CD14-positive monocyte (primary cell): ENCODE data around the gene TNFRSF19. TPM values are rescaled to one million over a fixed set of nuclear protein-coding genes. Genes with fewer than 3 reads are reported as not detected.

Experiments
- DNase-seq, 3 donors: peaks; one replicate each; pipeline ENCODE4 v3.0.0-alpha.2; 2011 to 2022
- H2AFZ ChIP-seq: 2 replicates; pipeline ENCODE4 v1.6.0; 2012; ENCODE audit warnings: mild to moderate bottlenecking, low read depth, low read length, inconsistent platforms; ENCODE audit not compliant: insufficient read depth, poor library complexity, severe bottlenecking
- H3K27ac ChIP-seq, 2 donors: 1 replicate in 1 of 2; 2 replicates in 1 of 2; pipeline ENCODE4 v1.5.1; 2012 to 2013; ENCODE audit warnings: low read length in 2 of 2, control low read depth in 1 of 2, inconsistent platforms in 1 of 2, low read depth in 1 of 2, mild to moderate bottlenecking in 1 of 2
- H3K27me3 ChIP-seq, 2 donors: one replicate each; pipeline versions ENCODE4 v1.6.0 to v1.6.1; 2011 to 2013; ENCODE audit warnings: low read length in 2 of 2; ENCODE audit not compliant: control insufficient read depth in 2 of 2, insufficient read depth in 2 of 2
- H3K36me3 ChIP-seq, 2 donors: replicated peaks in 1 of 2; 1 replicate in 1 of 2; 2 replicates in 1 of 2; pipeline versions ENCODE4 v1.5.1 to v1.6.1; 2012 to 2013; ENCODE audit warnings: low read length in 2 of 2, control low read depth in 1 of 2, inconsistent platforms in 1 of 2, mild to moderate bottlenecking in 1 of 2; ENCODE audit not compliant: insufficient read depth in 2 of 2, control insufficient read depth in 1 of 2
- H3K4me1 ChIP-seq, 2 donors: 1 replicate in 1 of 2; 2 replicates in 1 of 2; pipeline versions ENCODE4 v1.5.1 to v1.6.1; 2012 to 2013; ENCODE audit warnings: low read length in 2 of 2, control low read depth in 1 of 2, inconsistent platforms in 1 of 2, mild to moderate bottlenecking in 1 of 2, moderate library complexity in 1 of 2; ENCODE audit not compliant: insufficient read depth in 2 of 2, control insufficient read depth in 1 of 2
- H3K4me2 ChIP-seq: replicated peaks from 2 replicates; pipeline ENCODE3; 2012; ENCODE audit warnings: low read length, moderate library complexity, mild to moderate bottlenecking; ENCODE audit not compliant: poor library complexity, severe bottlenecking; ENCODE audit errors: extremely low read depth
- H3K4me3 ChIP-seq, 3 experiments: fragments of 200-600 bp in 1 of 3; sonication (generic) in 1 of 3; replicated peaks in 1 of 3; 1 replicate in 2 of 3; 2 replicates in 1 of 3; pipeline ENCODE4 v1.5.1; 2011 to 2013; ENCODE audit warnings: low read length in 3 of 3, mild to moderate bottlenecking in 3 of 3, control low read depth in 2 of 3, low read depth in 2 of 3, inconsistent platforms in 1 of 3, moderate library complexity in 1 of 3
- H3K79me2 ChIP-seq: 2 replicates; pipeline ENCODE4 v1.6.0; 2012; ENCODE audit warnings: mild to moderate bottlenecking, control low read depth, inconsistent platforms, low read length, moderate library complexity; ENCODE audit not compliant: insufficient read depth
- H3K9ac ChIP-seq: 2 replicates; pipeline ENCODE4 v1.6.0; 2017; ENCODE audit warnings: low read length, mild to moderate bottlenecking; ENCODE audit not compliant: insufficient read depth, poor library complexity, severe bottlenecking
- H3K9me3 ChIP-seq, 2 donors: replicated peaks in 1 of 2; 1 replicate in 1 of 2; 2 replicates in 1 of 2; pipeline versions ENCODE4 v1.5.1 to v1.6.1; 2012 to 2013; ENCODE audit warnings: low read length in 2 of 2, control low read depth in 1 of 2; ENCODE audit not compliant: control insufficient read depth in 1 of 2, insufficient read depth in 1 of 2
- H4K20me1 ChIP-seq: 2 replicates; pipeline ENCODE4 v1.6.0; 2012; ENCODE audit warnings: mild to moderate bottlenecking, low read length, control low read depth, moderate library complexity; ENCODE audit not compliant: insufficient read depth
- H3K27ac Mint-ChIP-seq, 7 donors: one replicate each; pipeline ENCODE4 v1.8.0; 2020; ENCODE audit warnings: mild to moderate bottlenecking in 7 of 7, mixed read lengths in 7 of 7, moderate library complexity in 6 of 7, inconsistent platforms in 2 of 7
- H3K27me3 Mint-ChIP-seq, 3 donors: one replicate each; pipeline ENCODE4 v1.8.0; 2021 to 2022; ENCODE audit warnings: low read depth in 3 of 3, mild to moderate bottlenecking in 3 of 3, mixed read lengths in 3 of 3, moderate library complexity in 3 of 3, inconsistent platforms in 1 of 3
- H3K36me3 Mint-ChIP-seq, 2 donors: one replicate each; pipeline ENCODE4 v1.8.0; 2020; ENCODE audit warnings: mixed read lengths in 2 of 2, inconsistent platforms in 1 of 2, mild to moderate bottlenecking in 1 of 2
- H3K4me1 Mint-ChIP-seq: one replicate; pipeline ENCODE4 v1.8.0; 2020; ENCODE audit warnings: mild to moderate bottlenecking, mixed read lengths
- H3K4me3 Mint-ChIP-seq, 2 donors: one replicate each; pipeline ENCODE4 v1.8.0; 2020; ENCODE audit warnings: mild to moderate bottlenecking in 2 of 2, mixed read lengths in 2 of 2, moderate library complexity in 1 of 2
- H3K9me3 Mint-ChIP-seq, 7 donors: one replicate each; pipeline ENCODE4 v1.8.0; 2020 to 2022; ENCODE audit warnings: mixed read lengths in 7 of 7, mild to moderate bottlenecking in 6 of 7, moderate library complexity in 6 of 7, inconsistent platforms in 2 of 7
- CTCF ChIP-seq: fragments of 200-600 bp; IDR thresholded peaks from one replicate; pipeline ENCODE4 v1.8.0; 2022; ENCODE audit warnings: antibody characterized with exemption, mild to moderate bottlenecking
- WGBS: methylation state at CpG from one replicate; pipeline ENCODE4 v1.1.5; 2013; ENCODE audit warnings: missing lambda C conversion rate; ENCODE audit not compliant: insufficient coverage; 5-methylcytosine and 5-hydroxymethylcytosine counted together
- intact Hi-C, 2 donors: fragments of 100-400 bp; cut with micrococcal nuclease; formaldehyde crosslinking; loops; one replicate each; pipeline versions ENCODE4 v1.15.0 to v1.15.1; 2023
- polyA plus RNA-seq, 3 donors: library from polyadenylated mRNA; depleted of rRNA in 1 of 3; unstranded in 2 of 3; stranded (reverse) in 1 of 3; fragments of 300-500 nt in 2 of 3; fragments of >200 nt in 1 of 3; fragmentation: Illumina TruSeq in 2 of 3; gene quantifications; 1 replicate in 2 of 3; 2 replicates in 1 of 3; pipeline ENCODE4 v1.2.3, GENCODE V29; 2012 to 2021

Gene TNFRSF19
- polyA plus RNA-seq, 3 donors = 0.11 TPM; not detected in 2

DNA sequence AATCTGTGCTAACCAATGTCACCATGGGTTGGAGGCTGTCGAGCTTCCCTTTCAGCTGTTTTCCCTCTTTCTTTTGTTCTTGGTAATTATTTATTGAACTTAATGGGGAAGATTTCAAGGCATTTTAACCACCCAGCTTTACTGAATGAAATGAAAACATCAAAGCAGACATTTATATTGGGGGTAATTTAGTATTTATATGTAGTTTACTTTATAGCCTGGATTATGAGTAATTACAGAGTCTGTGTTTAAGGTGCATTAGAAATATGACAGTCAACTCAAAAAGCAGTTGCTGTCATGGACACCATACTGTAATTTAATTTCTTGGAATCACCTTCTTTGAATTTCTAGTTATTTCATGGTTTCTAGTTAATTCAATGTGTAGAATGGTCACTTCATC, 42.0 kb downstream of the TNFRSF19 start:
- no peak overlapping the region for H3K9ac ChIP-seq
- Mint-ChIP-seq H3K36me3 (no peaks in the 10 kb centered on the region), H3K27me3 (peaks cover 0 to 2% (median 1%) of the 10 kb centered on the region in 3 donors), H3K4me3 (no peak overlapping the region), H3K27ac (no peak overlapping the region), H3K4me1 (peaks cover 24% of the 10 kb centered on the region), H3K9me3 (peaks cover 0 to 3% (median 0%) of the 10 kb centered on the region in 7 donors)
- H3K4me1 ChIP-seq = peaks cover 12 to 16% of the 10 kb centered on the region in 2 donors
- no peak overlapping the region for H3K4me3 ChIP-seq
- no peaks in the 10 kb centered on the region for H3K79me2 ChIP-seq
- no peak overlapping the region for H3K27ac ChIP-seq
- H3K36me3 ChIP-seq = no peaks in the 10 kb centered on the region
- DNase-seq = no peak
- no CpG with 5 or more reads among the region's 1 CpG for WGBS
- no peaks in the 10 kb centered on the region for H3K27me3 ChIP-seq
- TF ChIP-seq CTCF = no peak
- no peaks in the 10 kb centered on the region for H4K20me1 ChIP-seq
- no peak overlapping the region for H3K4me2 ChIP-seq
- intact Hi-C loops = no loop called here
- H3K9me3 ChIP-seq = no peaks in the 10 kb centered on the region
- no peak overlapping the region for H2AFZ ChIP-seq

GRCh38 chr13:23612731-23613130, 42.5 kb downstream of the TNFRSF19 start:
- no peak overlapping the region for H3K4me3 ChIP-seq
- H3K27me3 Mint-ChIP-seq = peaks cover 0 to 2% (median 1%) of the 10 kb centered on the region in 3 donors
- H4K20me1 ChIP-seq = no peaks in the 10 kb centered on the region
- H3K27me3 ChIP-seq = no peaks in the 10 kb centered on the region
- no peaks in the 10 kb centered on the region for H3K36me3 ChIP-seq
- no peak overlapping the region for H3K4me2 ChIP-seq
- H3K4me1 ChIP-seq = peaks cover 12 to 16% of the 10 kb centered on the region in 2 donors
- no peaks in the 10 kb centered on the region for H3K9me3 ChIP-seq
- no peak for DNase-seq
- no peaks in the 10 kb centered on the region for H3K79me2 ChIP-seq
- intact Hi-C loops = no loop called here
- no peak overlapping the region for H2AFZ ChIP-seq
- no peak overlapping the region for H3K27ac Mint-ChIP-seq
- WGBS = 100% methylated on average over 2 of the region's 2 CpGs
- peaks cover 24% of the 10 kb centered on the region for H3K4me1 Mint-ChIP-seq
- H3K36me3 Mint-ChIP-seq = no peaks in the 10 kb centered on the region
- H3K9ac ChIP-seq = no peak overlapping the region
- peaks cover 0 to 3% (median 0%) of the 10 kb centered on the region in 7 donors for H3K9me3 Mint-ChIP-seq
- TF ChIP-seq CTCF = no peak
- H3K27ac ChIP-seq = no peak overlapping the region
- no peak overlapping the region for H3K4me3 Mint-ChIP-seq
